Stimulated activated CD4-positive, alpha-beta T cell treated with anti-CD3 and anti-CD28 coated beads, Interleukin-12 subunit alpha, Interleukin-12 subunit beta, amount 100 ng/mL, for 48 hours (primary cell): ENCODE results near the gene RELN.

Experiments
- DNase-seq, 3 donors: peaks; one replicate each; pipeline ENCODE4 v3.0.0-alpha.2; 2020; ENCODE audit warnings: low read depth in 2 of 3, low spot score in 1 of 3

RELN gene

GRCh38 chr7:103991406-103991805, 1.9 kb upstream of the RELN start:
- DNase-seq = no peak

- DNase-seq = no peak
These were observed 1.5 kb upstream of the RELN start for GRCh38 chr7:103990991-103991390.

- DNase-seq = no peak
These were observed 618 bp upstream of the RELN start for GRCh38 chr7:103989785-103990767.

GRCh38 chr7:103988468-103989199, 824 bp downstream of the RELN start:
- no peak for DNase-seq

GRCh38 chr7:103987451-103987850, 2.0 kb downstream of the RELN start:
- no peak for DNase-seq

GRCh38 chr7:103985565-103986126, 3.8 kb downstream of the RELN start:
- no peak for DNase-seq

- no peak for DNase-seq
These were observed 5.4 kb downstream of the RELN start for GRCh38 chr7:103984050-103984449.

GRCh38 chr7:103983201-103983977, 6.1 kb downstream of the RELN start:
- no peak for DNase-seq

- no peak for DNase-seq
These were observed 8.4 kb downstream of the RELN start for GRCh38 chr7:103981003-103981423.

GRCh38 chr7:103972779-103973434, 16.6 kb downstream of the RELN start:
- DNase-seq = no peak

GRCh38 chr7:103967401-103967800, 22.1 kb downstream of the RELN start:
- no peak for DNase-seq

- DNase-seq = no peak
These were observed 22.7 kb downstream of the RELN start for GRCh38 chr7:103966593-103967277.

- DNase-seq = no peak
These were observed 25.2 kb downstream of the RELN start for GRCh38 chr7:103964269-103964668.

GRCh38 chr7:103962070-103962469, 27.4 kb downstream of the RELN start:
- no peak for DNase-seq

- peak in 1 of 3 donors; percentile 0 for DNase-seq
These were observed 31.1 kb downstream of the RELN start for GRCh38 chr7:103958284-103958818.

GRCh38 chr7:103955985-103956384, 33.5 kb downstream of the RELN start:
- no peak for DNase-seq

- DNase-seq = no peak
These were observed 37.0 kb downstream of the RELN start for GRCh38 chr7:103952408-103952807.

- DNase-seq = no peak
These were observed 38.1 kb downstream of the RELN start for GRCh38 chr7:103951311-103951710.

- no peak for DNase-seq
These were observed 40.1 kb downstream of the RELN start for GRCh38 chr7:103949374-103949773.
